DOHH2 (cell line): ENCODE measurements around the gene CHCHD3.

ENCODE experiments used
- H3F3A ChIP-seq: fragments of 200-600 bp; sonication (generic), shearing (Covaris generic); 2 replicates; pipeline ENCODE4 v1.6.0; 2016; ENCODE audit warnings: antibody characterized with exemption, mild to moderate bottlenecking; ENCODE audit not compliant: control insufficient read depth, insufficient read depth
- H3K27ac ChIP-seq: fragments of 200-600 bp; sonication (generic); 2 replicates; pipeline ENCODE4 v1.5.1; 2014; ENCODE audit warnings: low read depth, mild to moderate bottlenecking, low read length, moderate library complexity
- H3K27me3 ChIP-seq: fragments of 200-600 bp; sonication (generic); 2 replicates; pipeline ENCODE4 v1.6.1; 2014; ENCODE audit warnings: mild to moderate bottlenecking, low read length, mixed read lengths; ENCODE audit not compliant: control insufficient read depth
- H3K36me3 ChIP-seq: fragments of 200-600 bp; sonication (generic); 2 replicates; pipeline ENCODE4 v1.6.1; 2014; ENCODE audit warnings: mild to moderate bottlenecking, low read length, moderate library complexity, mixed read lengths; ENCODE audit not compliant: control insufficient read depth
- H3K4me1 ChIP-seq: fragments of 200-600 bp; sonication (generic); 2 replicates; pipeline ENCODE4 v1.6.1; 2014; ENCODE audit warnings: mild to moderate bottlenecking, low read length, mixed read lengths; ENCODE audit not compliant: control insufficient read depth
- H3K4me2 ChIP-seq: fragments of 200-600 bp; sonication (generic); 2 replicates; pipeline ENCODE4 v1.6.0; 2014; ENCODE audit warnings: mild to moderate bottlenecking, low read length, moderate library complexity
- H3K4me3 ChIP-seq: fragments of 200-600 bp; sonication (generic); 2 replicates; pipeline ENCODE4 v1.5.1; 2014; ENCODE audit warnings: mild to moderate bottlenecking, low read length, mixed read lengths
- H3K79me2 ChIP-seq: fragments of 200-600 bp; sonication (generic); 2 replicates; pipeline ENCODE4 v1.6.1; 2014; ENCODE audit warnings: mild to moderate bottlenecking, low read length, mixed read lengths; ENCODE audit not compliant: control insufficient read depth
- H3K9me2 ChIP-seq: fragments of 200-600 bp; sonication (generic); replicated peaks from 2 replicates; pipeline ENCODE4 v1.6.1; 2014; ENCODE audit warnings: mild to moderate bottlenecking, low read length, mixed read lengths; ENCODE audit not compliant: control insufficient read depth
- H3K9me3 ChIP-seq: fragments of 200-600 bp; sonication (generic); 2 replicates; pipeline ENCODE4 v1.6.1; 2014; ENCODE audit warnings: antibody characterized with exemption, low read length, mixed read lengths; ENCODE audit not compliant: control insufficient read depth, insufficient read depth
- H4K20me1 ChIP-seq: fragments of 200-600 bp; sonication (generic); 2 replicates; pipeline ENCODE4 v1.6.0; 2014; ENCODE audit warnings: low read depth, mild to moderate bottlenecking, antibody characterized with exemption, low read length, moderate library complexity; ENCODE audit not compliant: control insufficient read depth, insufficient read depth
- EZH2phosphoT487 ChIP-seq: fragments of 200-600 bp; sonication (generic); IDR thresholded peaks from 2 replicates; pipeline ENCODE4 v1.6.1; 2017; ENCODE audit warnings: borderline replicate concordance, mild to moderate bottlenecking, antibody characterized with exemption, low read length, moderate library complexity, mixed read lengths
- TF ChIP-seq, protein P1 (sequence below): fragments of 200-600 bp; sonication (generic); IDR thresholded peaks from one replicate; pipeline ENCODE4 v1.5.1; 2014; ENCODE audit warnings: antibody characterized with exemption, mild to moderate bottlenecking, low read depth, low read length; ENCODE audit not compliant: poor library complexity, severe bottlenecking

Gene CHCHD3

DNA sequence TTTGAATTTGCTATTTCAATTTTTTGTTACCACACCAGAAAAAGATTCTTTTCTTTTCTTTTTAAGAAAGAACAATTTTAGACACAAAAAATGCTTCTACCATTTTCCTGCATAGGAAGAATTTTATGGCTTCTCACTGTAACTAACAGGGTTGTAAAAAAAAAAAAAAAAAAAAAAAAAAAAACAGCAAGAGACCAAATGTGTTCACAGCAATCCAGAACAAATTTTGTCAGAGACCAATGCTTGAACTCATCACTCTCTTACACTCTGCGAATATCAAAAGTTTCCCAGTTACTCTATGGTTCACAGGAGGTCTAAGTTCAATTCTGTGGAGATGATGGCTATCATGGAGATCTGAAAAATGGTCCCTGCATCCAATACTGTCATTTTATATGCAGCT is 84.4 kb downstream of the CHCHD3 start:
- H3K36me3 ChIP-seq, result no peaks in the 10 kb centered on the region
- H3K79me2 ChIP-seq, result peaks cover 88% of the 10 kb centered on the region
- no peaks in the 10 kb centered on the region for H3K9me3 ChIP-seq
- H3K27ac ChIP-seq, result no peak overlapping the region
- H4K20me1 ChIP-seq, result peaks cover 4% of the 10 kb centered on the region; the same call in 1 of the 2 replicates
- H3K27me3 ChIP-seq, result no peaks in the 10 kb centered on the region
- no peak overlapping the region for H3K4me3 ChIP-seq
- no peaks in the 10 kb centered on the region for H3K4me1 ChIP-seq
- H3K4me2 ChIP-seq, result no peak overlapping the region
- H3F3A ChIP-seq, result no peaks in the 10 kb centered on the region
- TF ChIP-seq, protein P1, sequence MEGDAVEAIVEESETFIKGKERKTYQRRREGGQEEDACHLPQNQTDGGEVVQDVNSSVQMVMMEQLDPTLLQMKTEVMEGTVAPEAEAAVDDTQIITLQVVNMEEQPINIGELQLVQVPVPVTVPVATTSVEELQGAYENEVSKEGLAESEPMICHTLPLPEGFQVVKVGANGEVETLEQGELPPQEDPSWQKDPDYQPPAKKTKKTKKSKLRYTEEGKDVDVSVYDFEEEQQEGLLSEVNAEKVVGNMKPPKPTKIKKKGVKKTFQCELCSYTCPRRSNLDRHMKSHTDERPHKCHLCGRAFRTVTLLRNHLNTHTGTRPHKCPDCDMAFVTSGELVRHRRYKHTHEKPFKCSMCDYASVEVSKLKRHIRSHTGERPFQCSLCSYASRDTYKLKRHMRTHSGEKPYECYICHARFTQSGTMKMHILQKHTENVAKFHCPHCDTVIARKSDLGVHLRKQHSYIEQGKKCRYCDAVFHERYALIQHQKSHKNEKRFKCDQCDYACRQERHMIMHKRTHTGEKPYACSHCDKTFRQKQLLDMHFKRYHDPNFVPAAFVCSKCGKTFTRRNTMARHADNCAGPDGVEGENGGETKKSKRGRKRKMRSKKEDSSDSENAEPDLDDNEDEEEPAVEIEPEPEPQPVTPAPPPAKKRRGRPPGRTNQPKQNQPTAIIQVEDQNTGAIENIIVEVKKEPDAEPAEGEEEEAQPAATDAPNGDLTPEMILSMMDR, result no peak
- no peak for TF ChIP-seq EZH2phosphoT487
- H3K9me2 ChIP-seq, result no peaks in the 10 kb centered on the region

DNA sequence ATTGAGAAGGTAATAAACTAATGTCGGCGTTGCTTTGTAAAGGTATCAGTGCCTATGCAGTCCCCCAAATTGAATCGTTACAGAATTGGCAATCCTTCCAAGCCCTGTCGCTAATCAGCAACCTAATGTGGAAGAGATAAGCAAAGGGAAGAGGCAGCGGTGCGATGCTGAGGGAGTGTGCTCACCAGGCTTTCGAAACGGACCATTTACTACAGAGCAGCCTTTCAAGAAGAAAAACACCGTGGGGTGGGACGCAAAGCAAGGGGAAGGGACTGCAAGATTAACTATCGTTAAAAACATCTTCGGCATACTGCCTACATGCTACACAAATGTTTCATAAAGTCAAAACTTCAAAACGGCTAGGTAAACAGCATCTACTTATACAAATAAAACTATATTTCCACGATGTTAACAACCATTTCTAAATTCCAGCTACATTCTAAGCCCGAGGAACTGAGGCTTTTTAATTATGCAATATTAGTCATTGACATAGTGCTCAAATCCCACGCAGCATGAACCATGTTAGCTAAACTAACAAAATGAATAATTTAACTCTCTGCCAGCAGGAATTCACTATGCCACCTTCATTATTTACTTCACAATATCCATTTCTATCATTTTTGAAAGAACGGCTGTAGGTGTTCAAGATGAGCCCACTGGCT is 85.2 kb downstream of the CHCHD3 start:
- Histone ChIP-seq H3K9me3 (no peaks in the 10 kb centered on the region), H4K20me1 (peaks cover 4% of the 10 kb centered on the region; the same call in 1 of the 2 replicates), H3F3A (no peaks in the 10 kb centered on the region), H3K4me3 (no peak overlapping the region), H3K27me3 (no peaks in the 10 kb centered on the region), H3K27ac (no peak overlapping the region), H3K4me2 (no peak overlapping the region), H3K79me2 (peaks cover 88% of the 10 kb centered on the region), H3K36me3 (no peaks in the 10 kb centered on the region), H3K9me2 (no peaks in the 10 kb centered on the region), H3K4me1 (no peaks in the 10 kb centered on the region)
- TF ChIP-seq, protein P1, result no peak
- no peak for TF ChIP-seq EZH2phosphoT487

DNA sequence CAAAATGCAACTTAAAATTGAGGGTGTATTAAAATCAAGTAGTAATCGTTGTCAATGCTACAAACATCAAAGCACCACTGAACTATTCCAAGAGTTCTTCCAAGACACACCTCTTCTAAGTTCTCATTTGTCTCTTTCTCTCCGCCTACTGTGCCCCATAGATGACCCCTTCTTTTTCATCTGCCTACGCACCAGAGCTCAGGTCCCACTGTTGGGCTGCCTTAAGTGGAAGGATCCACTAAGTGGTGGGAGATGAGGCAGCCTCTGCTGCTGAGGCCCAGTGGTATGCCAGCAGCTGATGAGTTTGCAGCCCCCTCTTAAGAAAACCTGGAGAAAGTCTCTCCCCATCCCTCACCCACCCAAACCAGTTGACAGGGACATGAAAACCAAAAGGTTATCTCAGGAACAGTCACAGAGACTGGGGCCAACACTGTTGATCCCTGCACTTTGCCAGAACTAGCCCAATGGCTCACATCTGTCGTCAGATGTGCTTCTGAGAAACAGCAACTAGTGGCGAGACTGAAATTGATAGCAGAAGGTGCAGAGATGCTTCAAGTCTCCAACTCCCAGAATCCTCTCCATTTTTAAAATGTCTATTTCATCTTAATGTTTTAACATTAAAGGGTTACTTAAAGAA is 88.4 kb downstream of the CHCHD3 start:
- no peaks in the 10 kb centered on the region for H3K4me1 ChIP-seq
- no peaks in the 10 kb centered on the region for H3K27me3 ChIP-seq
- no peaks in the 10 kb centered on the region for H3K36me3 ChIP-seq
- H3K9me3 ChIP-seq, result no peaks in the 10 kb centered on the region
- no peaks in the 10 kb centered on the region for H3F3A ChIP-seq
- H3K27ac ChIP-seq, result no peak overlapping the region
- no peaks in the 10 kb centered on the region for H4K20me1 ChIP-seq
- H3K4me3 ChIP-seq, result no peak overlapping the region
- no peaks in the 10 kb centered on the region for H3K9me2 ChIP-seq
- H3K4me2 ChIP-seq, result no peak overlapping the region
- peaks cover 69% of the 10 kb centered on the region for H3K79me2 ChIP-seq
- TF ChIP-seq, protein P1, result no peak
- no peak for TF ChIP-seq EZH2phosphoT487
